K562 (cell line): ENCODE data around the gene CRABP2. TPM values are rescaled to one million over a fixed set of nuclear protein-coding genes. Genes with fewer than 3 reads are reported as not detected.

Experiments
- ATF6 ChIP-seq: sonication (generic); formaldehyde crosslinking; IDR thresholded peaks from 2 replicates; pipeline ENCODE4 v1.4.0; 2020; ENCODE audit warnings: mild to moderate bottlenecking, missing genetic modification reagents
- CTBP1 ChIP-seq: fragments of 450-650 bp; IDR thresholded peaks from 2 replicates; pipeline ENCODE4 v1.6.1; 2016; ENCODE audit warnings: borderline replicate concordance
- ELF2 ChIP-seq: fragments of 250-450 bp; sonication (Bioruptor Pico); IDR thresholded peaks from 2 replicates; pipeline ENCODE4 v1.5.0; 2021; ENCODE audit warnings: mild to moderate bottlenecking
- ELF4 ChIP-seq: fragments of 450-650 bp; formaldehyde crosslinking; IDR thresholded peaks from 2 replicates; pipeline ENCODE4 v1.4.0; 2022; ENCODE audit warnings: missing genetic modification characterization
- ELK3 ChIP-seq: fragments of 450-650 bp; formaldehyde crosslinking; IDR thresholded peaks from 2 replicates; pipeline ENCODE4 v1.4.0; 2020; ENCODE audit warnings: mild to moderate bottlenecking
- EP400 ChIP-seq: fragments of 450-650 bp; IDR thresholded peaks from 2 replicates; pipeline ENCODE4 v1.6.1; 2017; ENCODE audit warnings: antibody characterized with exemption, mild to moderate bottlenecking, moderate library complexity
- FOSL1 ChIP-seq: fragments of 200-800 bp; sonication (Bioruptor generic); conservative IDR thresholded peaks from 2 replicates; pipeline ENCODE4 v1.6.1; 2016; ENCODE audit warnings: missing genetic modification characterization, missing compliant biosample characterization
- GATAD2B ChIP-seq: fragments of 450-650 bp; IDR thresholded peaks from 2 replicates; pipeline ENCODE4 v1.6.1; 2017; ENCODE audit warnings: mild to moderate bottlenecking, borderline replicate concordance
- IFI16 ChIP-seq: fragments of 250-450 bp; sonication (Bioruptor Pico); IDR thresholded peaks from 2 replicates; pipeline ENCODE4 v2.1.2; 2022; ENCODE audit warnings: mild to moderate bottlenecking, inconsistent platforms
- NFXL1 ChIP-seq: fragments of 450-650 bp; formaldehyde crosslinking; IDR thresholded peaks from 2 replicates; pipeline ENCODE4 v1.4.0; 2021; ENCODE audit warnings: mild to moderate bottlenecking
- NR2C1 ChIP-seq, 2 experiments: fragments of 450-650 bp; IDR thresholded peaks; 2 replicates each; pipeline ENCODE4 v1.6.1; 2017; ENCODE audit warnings: mild to moderate bottlenecking in 2 of 2, antibody characterized with exemption in 1 of 2, inconsistent platforms in 1 of 2, missing compliant biosample characterization in 1 of 2, missing genetic modification characterization in 1 of 2
- PCBP2 ChIP-seq: fragments of 200-400 bp; formaldehyde crosslinking; IDR thresholded peaks from 2 replicates; pipeline ENCODE4 v1.6.1; 2018; ENCODE audit warnings: low read length, low read depth, mild to moderate bottlenecking, moderate library complexity; ENCODE audit not compliant: poor library complexity, severe bottlenecking
- POLR2A ChIP-seq: fragments of 450-650 bp; conservative IDR thresholded peaks from 2 replicates; pipeline ENCODE4 v1.6.1; 2016
- POLR2B ChIP-seq: fragments of 450-650 bp; IDR thresholded peaks from 2 replicates; pipeline ENCODE4 v1.6.1; 2018; ENCODE audit warnings: low read depth; ENCODE audit not compliant: partially characterized antibody
- POLR3G ChIP-seq: IDR thresholded peaks from 2 replicates; pipeline ENCODE4 v1.6.1; 2011; ENCODE audit not compliant: insufficient read length, insufficient replicate concordance; ENCODE audit errors: extremely low read depth
- PPARD ChIP-seq: fragments of 250-450 bp; sonication (Bioruptor Pico); IDR thresholded peaks from 2 replicates; pipeline ENCODE4 v1.8.0; 2022; ENCODE audit warnings: inconsistent platforms, mild to moderate bottlenecking, moderate library complexity
- PTTG1 ChIP-seq: fragments of 450-650 bp; IDR thresholded peaks from 2 replicates; pipeline ENCODE4 v1.6.1; 2016; ENCODE audit warnings: low read depth, mild to moderate bottlenecking, missing genetic modification characterization, missing compliant biosample characterization
- RBM17 ChIP-seq: fragments of 200-400 bp; formaldehyde crosslinking; IDR thresholded peaks from 2 replicates; pipeline ENCODE4 v1.6.1; 2017; ENCODE audit warnings: low read depth, mild to moderate bottlenecking, low read length, borderline replicate concordance
- SIX5 ChIP-seq, 2 experiments: IDR thresholded peaks; 2 replicates each; pipeline ENCODE4 v1.6.1; 2011; ENCODE audit warnings: low read length in 2 of 2, borderline replicate concordance in 1 of 2, low read depth in 1 of 2, mild to moderate bottlenecking in 1 of 2, moderate library complexity in 1 of 2; ENCODE audit not compliant: insufficient read depth in 1 of 2
- SMARCA5 ChIP-seq: fragments of 450-650 bp; IDR thresholded peaks from 2 replicates; pipeline ENCODE4 v1.6.1; 2016
- TAF1 ChIP-seq: IDR thresholded peaks from 2 replicates; pipeline ENCODE4 v1.6.1; 2011; ENCODE audit warnings: mild to moderate bottlenecking, low read length, moderate library complexity; ENCODE audit not compliant: insufficient read depth, control insufficient read depth, severe bottlenecking; ENCODE audit errors: extremely low read depth
- TAL1 ChIP-seq: fragments of 450-650 bp; IDR thresholded peaks from 2 replicates; pipeline ENCODE4 v1.6.1; 2016; ENCODE audit warnings: mild to moderate bottlenecking
- TCF3 ChIP-seq: sonication (generic); formaldehyde crosslinking; IDR thresholded peaks from 2 replicates; pipeline ENCODE4 v1.4.0; 2020; ENCODE audit warnings: mild to moderate bottlenecking, missing genetic modification reagents
- TEAD1 ChIP-seq, 2 experiments: fragments of 450-650 bp in 1 of 2; sonication (generic) in 1 of 2; formaldehyde crosslinking; IDR thresholded peaks; 2 replicates each; pipeline versions ENCODE4 v1.4.0 to v1.8.0; 2020 to 2022; ENCODE audit warnings: mild to moderate bottlenecking in 2 of 2, missing genetic modification reagents in 1 of 2
- ZBTB12 ChIP-seq: fragments of 250-450 bp; sonication (Bioruptor Pico); IDR thresholded peaks from 2 replicates; pipeline ENCODE4 v1.4.0; 2020
- ZNF668 ChIP-seq: fragments of 250-450 bp; sonication (Bioruptor Pico); IDR thresholded peaks from 2 replicates; pipeline ENCODE4 v1.8.0; 2022; ENCODE audit warnings: mild to moderate bottlenecking, inconsistent platforms
- ZNF785 ChIP-seq: fragments of 250-450 bp; sonication (Bioruptor Pico); IDR thresholded peaks from 2 replicates; pipeline ENCODE4 v1.4.0; 2020; ENCODE audit warnings: mild to moderate bottlenecking
- polyA plus RNA-seq, 8 experiments: library from polyadenylated mRNA; depleted of rRNA in 4 of 8; stranded (reverse) in 5 of 8; unstranded in 3 of 8; fragments of >200 nt; fragmentation: Nextera tagmentation in 2 of 8; fragmentation: Illumina TruSeq in 1 of 8; extraction: Ambion mirVana in 2 of 8; extraction: Trizol in 1 of 8; gene quantifications; 2 replicates each; pipeline versions ENCODE4 v1.2.1 to v1.2.3, GENCODE V29; 2011 to 2014; ENCODE audit warnings: inconsistent platforms in 1 of 8, missing spikeins in 1 of 8
- total RNA-seq, 7 experiments: library from RNA; depleted of rRNA in 6 of 7; stranded (reverse); fragments of >200 nt in 6 of 7; fragmentation: Illumina TruSeq in 2 of 7; extraction: Trizol in 2 of 7; gene quantifications; 2 replicates each; pipeline versions ENCODE4 v1.2.1 to v1.2.3, GENCODE V29; 2011 to 2021; ENCODE audit warnings: low replicate concordance in 1 of 7

Gene CRABP2
- total and polyA plus RNA-seq, 9 of the 15 experiments (the other 6 are each of a cell fraction or from before 2014, with no cell fraction given): 0.30 to 2.5 (median 0.82) TPM

GRCh38 chr1:156749419-156750118 is 44.2 kb upstream of the CRABP2 start (continued):
- TF ChIP-seq SIX5 (IDR thresholded peaks at IDR 0.05; ENCODE audit: borderline replicate concordance in 1 of 2, insufficient read depth in 1 of 2, low read depth in 1 of 2, low read length in 2 of 2) (no peak), POLR2A (0 out of 2 replicates have a peak, but pooled peaks have one; percentile 13), EP400 (no peak), ELF4 (CRISPR knock-in tag) (no peak), CTBP1 (peak; percentile 14; the same call in 1 of the 2 replicates), TAF1 (peak; percentile 54), NFXL1 (CRISPR knock-in tag) (no peak), NR2C1 (IDR thresholded peaks at IDR 0.05) (no peak), NR2C1 (tag; IDR thresholded peaks at IDR 0.05) (no peak), POLR2B (no peak), PPARD (CRISPR knock-in tag) (no peak), RBM17 (no peak), TEAD1 (CRISPR knock-in tag; IDR thresholded peaks at IDR 0.05) (0 out of 4 replicates have a peak, but pooled peaks of 1 of the 2 experiments have one; percentile 51), ATF6 (CRISPR knock-in tag) (no peak), PTTG1 (tag) (no peak), TAL1 (peak; percentile 44; the same call in 1 of the 2 replicates), PCBP2 (no peak), ZBTB12 (CRISPR knock-in tag) (no peak), ZNF785 (CRISPR knock-in tag) (no peak), TCF3 (CRISPR knock-in tag) (peak; percentile 66), ZNF668 (no peak), POLR3G (no peak), ELF2 (CRISPR knock-in tag) (0 out of 2 replicates have a peak, but pooled peaks have one; percentile 29), SMARCA5 (no peak), IFI16 (CRISPR knock-in tag) (no peak), FOSL1 (tag) (no peak), ELK3 (CRISPR knock-in tag) (no peak), GATAD2B (no peak)
